ENCODE results near the gene OTUD5.

- TF ChIP-seq CTCF (IDR thresholded peaks at IDR 0.05) (no peak), POLR2A (IDR thresholded peaks at IDR 0.05) (no peak)
Measured at GRCh38 chrX:48919947-48920717, 37.3 kb downstream of the OTUD5 start.

All from adrenal gland (tissue), 5 donors.